Aorta (tissue), 5 donors: Measurements from ENCODE around the gene MACROH2A2. TPM values are rescaled to one million over a fixed set of nuclear protein-coding genes. Genes with fewer than 3 reads are reported as not detected.

Source experiments
- ATAC-seq: fragments of 200-7000 bp; cut with Tn5 transposase; one replicate; pipeline ENCODE4 v1.9.1; 2022; ENCODE audit warnings: moderate library complexity; ENCODE audit not compliant: low FRiP score
- DNase-seq, 2 donors: peaks; one replicate each; pipeline ENCODE4 v3.0.0-alpha.2; 2020
- H3K27ac ChIP-seq, 2 donors: one replicate each; pipeline ENCODE4 v1.5.1; 2013; ENCODE audit warnings: low read length in 2 of 2, mild to moderate bottlenecking in 2 of 2, moderate library complexity in 2 of 2, control low read depth in 1 of 2, inconsistent platforms in 1 of 2, low read depth in 1 of 2
- H3K27me3 ChIP-seq, 2 donors: one replicate each; pipeline ENCODE4 v1.6.1; 2013; ENCODE audit warnings: control low read depth in 1 of 2, low read length in 1 of 2, mild to moderate bottlenecking in 1 of 2, moderate library complexity in 1 of 2; ENCODE audit not compliant: insufficient read depth in 2 of 2, control insufficient read depth in 1 of 2
- H3K36me3 ChIP-seq, 2 donors: one replicate each; pipeline ENCODE4 v1.6.1; 2013; ENCODE audit warnings: control low read depth in 1 of 2, low read length in 1 of 2, mild to moderate bottlenecking in 1 of 2; ENCODE audit not compliant: insufficient read depth in 2 of 2, control insufficient read depth in 1 of 2
- H3K4me1 ChIP-seq, 2 donors: one replicate each; pipeline ENCODE4 v1.6.1; 2013; ENCODE audit warnings: low read length in 2 of 2, control low read depth in 1 of 2, mild to moderate bottlenecking in 1 of 2, moderate library complexity in 1 of 2; ENCODE audit not compliant: insufficient read depth in 2 of 2, control insufficient read depth in 1 of 2
- H3K4me3 ChIP-seq, 2 donors: one replicate each; pipeline ENCODE4 v1.5.1; 2013; ENCODE audit warnings: low read length in 2 of 2, control low read depth in 1 of 2, mild to moderate bottlenecking in 1 of 2
- H3K9me3 ChIP-seq: one replicate; pipeline ENCODE4 v1.6.1; 2013; ENCODE audit warnings: mild to moderate bottlenecking, low read length; ENCODE audit not compliant: control insufficient read depth
- WGBS, 2 donors: extraction: QIAGEN DNeasy Blood & Tissue Kit; methylation state at CpG; one replicate each; pipeline ENCODE4 v1.1.7; 2013; 5-methylcytosine and 5-hydroxymethylcytosine counted together
- intact Hi-C, 2 donors: fragments of 100-400 bp; cut with DNase I; formaldehyde crosslinking; loops; one replicate each; pipeline versions ENCODE4 v1.14.2 to v1.15.0; 2022
- polyA plus RNA-seq, 2 donors: library from polyadenylated mRNA; stranded (reverse); fragments of 200-250 nt; gene quantifications; one replicate each; pipeline ENCODE4 v1.2.3, GENCODE V29; 2013
- total RNA-seq, 2 donors: library from RNA; stranded (reverse); fragmentation: NEBNext Ultra II Directional; extraction: Animal tissue kit (Norgen Biotek cat#: 25700); gene quantifications; one replicate each; pipeline ENCODE4 v1.2.1, GENCODE V29; 2021
- donor health status: healthy with polysubstance abuse.
- donor health status: Bipolar disorder and iron deficiency.
- donor health status: DM: no; HTN: no; CAD: no.
- donor health status: DM: no; HTN: no; CAD: no.
- donor health status: DM: yes; HTN: yes; CAD: no.

MACROH2A2 gene
- total and polyA plus RNA-seq, 4 donors: 2.1 to 5.3 (median 4.1) TPM

- intact Hi-C loops: no loop called here
- Histone ChIP-seq H3K4me1 (no peaks in the 10 kb centered on the region), H3K27me3 (no peaks in the 10 kb centered on the region), H3K4me3 (no peak overlapping the region), H3K9me3 (no peaks in the 10 kb centered on the region), H3K36me3 (no peaks in the 10 kb centered on the region), H3K27ac (no peak overlapping the region)
- DNase-seq (no peak), ATAC-seq (no peak)
- WGBS, 2 donors: 91 to 94% methylated on average over 2 of the region's 2 CpGs
These were observed 7.7 kb downstream of the MACROH2A2 start for GRCh38 chr10:70060389-70060788.

GRCh38 chr10:70063418-70064098 is 10.9 kb downstream of the MACROH2A2 start:
- 92 to 96% methylated on average over 10 of the region's 10 CpGs for WGBS, 2 donors
- Histone ChIP-seq H3K4me1 (no peaks in the 10 kb centered on the region), H3K4me3 (no peak overlapping the region), H3K27me3 (no peaks in the 10 kb centered on the region), H3K9me3 (no peaks in the 10 kb centered on the region), H3K36me3 (no peaks in the 10 kb centered on the region), H3K27ac (no peak overlapping the region)
- intact Hi-C loops: no loop called here
- ATAC-seq (no peak), DNase-seq (no peak)

GRCh38 chr10:70064486-70064885 is 11.8 kb downstream of the MACROH2A2 start:
- no peak overlapping the region for H3K4me3 ChIP-seq
- 85 to 89% methylated on average over 4 of the region's 4 CpGs for WGBS, 2 donors
- no peaks in the 10 kb centered on the region for H3K36me3 ChIP-seq
- intact Hi-C loops: no loop called here
- H3K27me3 ChIP-seq: no peaks in the 10 kb centered on the region
- H3K4me1 ChIP-seq: no peaks in the 10 kb centered on the region
- no peak overlapping the region for H3K27ac ChIP-seq
- no peaks in the 10 kb centered on the region for H3K9me3 ChIP-seq
- ATAC-seq (no peak), DNase-seq (no peak)

- intact Hi-C loops: no loop called here
- no peaks in the 10 kb centered on the region for H3K4me1 ChIP-seq
- no peak for DNase-seq
- H3K4me3 ChIP-seq: no peak overlapping the region
- no peak for ATAC-seq
- no peak overlapping the region for H3K27ac ChIP-seq
- WGBS, 2 donors: 91 to 94% methylated on average over 3 of the region's 3 CpGs
- H3K27me3 ChIP-seq: no peaks in the 10 kb centered on the region
- H3K9me3 ChIP-seq: no peaks in the 10 kb centered on the region
- no peaks in the 10 kb centered on the region for H3K36me3 ChIP-seq
These were observed 13.5 kb downstream of the MACROH2A2 start for GRCh38 chr10:70066190-70066589.

GRCh38 chr10:70067586-70067985 is 14.9 kb downstream of the MACROH2A2 start:
- Histone ChIP-seq H3K36me3 (no peaks in the 10 kb centered on the region), H3K9me3 (no peaks in the 10 kb centered on the region), H3K27me3 (no peaks in the 10 kb centered on the region), H3K4me3 (no peak overlapping the region), H3K4me1 (no peaks in the 10 kb centered on the region), H3K27ac (no peak overlapping the region)
- 92 to 95% methylated on average over 2 of the region's 2 CpGs for WGBS, 2 donors
- intact Hi-C loops: no loop called here
- DNase-seq (no peak), ATAC-seq (no peak)

- H3K4me1 ChIP-seq: no peaks in the 10 kb centered on the region
- H3K9me3 ChIP-seq: no peaks in the 10 kb centered on the region
- H3K27me3 ChIP-seq: no peaks in the 10 kb centered on the region
- DNase-seq: no peak
- intact Hi-C loops: no loop called here
- ATAC-seq: no peak
- H3K36me3 ChIP-seq: no peaks in the 10 kb centered on the region
- 92 to 95% methylated on average over 10 of the region's 10 CpGs for whole genome bisulfite sequencing, 2 donors
- H3K27ac ChIP-seq: no peak overlapping the region
- H3K4me3 ChIP-seq: no peak overlapping the region
These were observed 16.3 kb downstream of the MACROH2A2 start for GRCh38 chr10:70068925-70069324.

- 88 to 89% methylated on average over 5 of the region's 5 CpGs for WGBS, 2 donors
- H3K4me1 ChIP-seq: no peaks in the 10 kb centered on the region
- H3K36me3 ChIP-seq: no peaks in the 10 kb centered on the region
- ATAC-seq: no peak
- intact Hi-C loops: no loop called here
- H3K27ac ChIP-seq: no peak overlapping the region
- no peak for DNase-seq
- no peaks in the 10 kb centered on the region for H3K27me3 ChIP-seq
- no peaks in the 10 kb centered on the region for H3K9me3 ChIP-seq
- H3K4me3 ChIP-seq: no peak overlapping the region
These were observed 16.7 kb downstream of the MACROH2A2 start for GRCh38 chr10:70069346-70069745.

- Histone ChIP-seq H3K27ac (no peak overlapping the region), H3K4me1 (no peaks in the 10 kb centered on the region), H3K27me3 (no peaks in the 10 kb centered on the region), H3K4me3 (no peak overlapping the region), H3K36me3 (no peaks in the 10 kb centered on the region), H3K9me3 (no peaks in the 10 kb centered on the region)
- intact Hi-C loops: no loop called here
- WGBS, 2 donors: 97% methylated on average over 11 of the region's 11 CpGs
- no peak for ATAC-seq
- no peak for DNase-seq
These were observed 18.2 kb downstream of the MACROH2A2 start for GRCh38 chr10:70070834-70071233.

- Histone ChIP-seq H3K27ac (no peak overlapping the region), H3K27me3 (no peaks in the 10 kb centered on the region), H3K4me1 (no peaks in the 10 kb centered on the region), H3K9me3 (no peaks in the 10 kb centered on the region), H3K36me3 (no peaks in the 10 kb centered on the region), H3K4me3 (no peak overlapping the region)
- intact Hi-C loops: no loop called here
- DNase-seq: no peak
- ATAC-seq: no peak
- 71 to 73% methylated on average over 2 of the region's 2 CpGs for WGBS, 2 donors
These were observed 21.5 kb downstream of the MACROH2A2 start for GRCh38 chr10:70074165-70074564.
